ENCODE results near the gene CYP2A7. TPM values are rescaled to one million over a fixed set of nuclear protein-coding genes. Genes with fewer than 3 reads are reported as not detected.
"Not testable (repeated sequence)": the region's sequence is repeated elsewhere in the genome, so short reads cannot be mapped to it uniquely, and the experiment has no call there.

CYP2A7 gene
- total RNA-seq, 4 donors from 2014 or later: not detected

GRCh38 chr19:40921005-40921897 is 39.2 kb upstream of the CYP2A7 start:
- Histone ChIP-seq H3K4me1 (no peaks in the 10 kb centered on the region), H3K36me3 (no peaks in the 10 kb centered on the region), H3K9me3 (no peaks in the 10 kb centered on the region), H3K27me3 (no peaks in the 10 kb centered on the region), H3K4me3 (replicated peaks in 1 of 3) (no peak overlapping the region), H3K27ac (no peak overlapping the region)
- WGBS, 2 donors: 34 to 36% methylated on average over 9 of the region's 9 CpGs
- TF ChIP-seq CTCF (IDR thresholded peaks at IDR 0.05) (no peak), POLR2A (IDR thresholded peaks at IDR 0.05) (no peak)
- intact Hi-C loops (cut with DNase I): no loop called here
- no peak for DNase-seq

GRCh38 chr19:40920300-40921004 is 38.4 kb upstream of the CYP2A7 start:
- no peaks in the 10 kb centered on the region for H3K36me3 ChIP-seq
- no peaks in the 10 kb centered on the region for H3K4me1 ChIP-seq
- no peak overlapping the region for H3K4me3 ChIP-seq (replicated peaks in 1 of 3)
- no peaks in the 10 kb centered on the region for H3K27me3 ChIP-seq
- H3K27ac ChIP-seq: no peak overlapping the region
- TF ChIP-seq POLR2A (IDR thresholded peaks at IDR 0.05) (no peak), CTCF (IDR thresholded peaks at IDR 0.05) (no peak)
- intact Hi-C loops (cut with DNase I): no loop called here
- DNase-seq: no peak
- no peaks in the 10 kb centered on the region for H3K9me3 ChIP-seq
- 81 to 93% methylated on average over 4 of the region's 4 CpGs for WGBS, 2 donors

- H3K36me3 ChIP-seq; intact Hi-C loops (cut with DNase I); H3K4me3 ChIP-seq (replicated peaks in 1 of 3); DNase-seq; H3K4me1 ChIP-seq; H3K27me3 ChIP-seq; H3K9me3 ChIP-seq; H3K27ac ChIP-seq: not testable (repeated sequence)
- WGBS, 2 donors: 86 to 89% methylated on average over 7 of the region's 7 CpGs
Observed at GRCh38 chr19:40919530-40920299, 37.7 kb upstream of the CYP2A7 start.

GRCh38 chr19:40918303-40918702 is 36.3 kb upstream of the CYP2A7 start:
- H3K27ac ChIP-seq; DNase-seq; H3K27me3 ChIP-seq; H3K36me3 ChIP-seq; intact Hi-C loops (cut with DNase I); H3K9me3 ChIP-seq; H3K4me1 ChIP-seq; H3K4me3 ChIP-seq (replicated peaks in 1 of 3): not testable (repeated sequence)
- 20 to 55% methylated on average over 2 of the region's 2 CpGs for WGBS, 2 donors

GRCh38 chr19:40908976-40909375 is 26.9 kb upstream of the CYP2A7 start:
- intact Hi-C loops (cut with DNase I): no loop called here
- WGBS, 2 donors: 25 to 62% methylated on average over 6 of the region's 6 CpGs
- peak in 1 of 2 donors; percentile 40 for DNase-seq
- TF ChIP-seq CTCF (IDR thresholded peaks at IDR 0.05) (peak in 2 of 6 experiments; percentile 17 to 30), POLR2A (IDR thresholded peaks at IDR 0.05) (no peak)
- no peaks in the 10 kb centered on the region for H3K27me3 ChIP-seq
- H3K4me1 ChIP-seq: peaks cover 0 to 3% of the 10 kb centered on the region in 2 donors
- H3K9me3 ChIP-seq: no peaks in the 10 kb centered on the region
- no peaks in the 10 kb centered on the region for H3K36me3 ChIP-seq
- no peak overlapping the region for H3K27ac ChIP-seq
- no peak overlapping the region for H3K4me3 ChIP-seq (replicated peaks in 1 of 3)
